ENCODE measurements around the gene FSTL3.

- no peak for TF ChIP-seq CTCF (IDR thresholded peaks at IDR 0.05)
- no peak for TF ChIP-seq POLR2A (IDR thresholded peaks at IDR 0.05)
These were observed 51.8 kb downstream of the FSTL3 start for GRCh38 chr19:728011-728410.
